ENCODE data around the gene TMEM63B.

The TMEM63B gene

GRCh38 chr6:44119704-44120262 is 7.6 kb upstream of the TMEM63B start:
- H3K4me3 ChIP-seq (replicated peaks; ENCODE audit: low read depth, low read length) = no peak overlapping the region
- no peak for DNase-seq (ENCODE audit: low read depth)
- TF ChIP-seq, protein P1, sequence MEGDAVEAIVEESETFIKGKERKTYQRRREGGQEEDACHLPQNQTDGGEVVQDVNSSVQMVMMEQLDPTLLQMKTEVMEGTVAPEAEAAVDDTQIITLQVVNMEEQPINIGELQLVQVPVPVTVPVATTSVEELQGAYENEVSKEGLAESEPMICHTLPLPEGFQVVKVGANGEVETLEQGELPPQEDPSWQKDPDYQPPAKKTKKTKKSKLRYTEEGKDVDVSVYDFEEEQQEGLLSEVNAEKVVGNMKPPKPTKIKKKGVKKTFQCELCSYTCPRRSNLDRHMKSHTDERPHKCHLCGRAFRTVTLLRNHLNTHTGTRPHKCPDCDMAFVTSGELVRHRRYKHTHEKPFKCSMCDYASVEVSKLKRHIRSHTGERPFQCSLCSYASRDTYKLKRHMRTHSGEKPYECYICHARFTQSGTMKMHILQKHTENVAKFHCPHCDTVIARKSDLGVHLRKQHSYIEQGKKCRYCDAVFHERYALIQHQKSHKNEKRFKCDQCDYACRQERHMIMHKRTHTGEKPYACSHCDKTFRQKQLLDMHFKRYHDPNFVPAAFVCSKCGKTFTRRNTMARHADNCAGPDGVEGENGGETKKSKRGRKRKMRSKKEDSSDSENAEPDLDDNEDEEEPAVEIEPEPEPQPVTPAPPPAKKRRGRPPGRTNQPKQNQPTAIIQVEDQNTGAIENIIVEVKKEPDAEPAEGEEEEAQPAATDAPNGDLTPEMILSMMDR (IDR thresholded peaks at IDR 0.05; ENCODE audit: low read length, missing control alignments) = no peak

- TF ChIP-seq, protein P1 (IDR thresholded peaks at IDR 0.05; ENCODE audit: low read length, missing control alignments) = no peak
- no peak for DNase-seq (ENCODE audit: low read depth)
- H3K4me3 ChIP-seq (replicated peaks; ENCODE audit: low read depth, low read length) = no peak overlapping the region
These were observed 6.5 kb upstream of the TMEM63B start for GRCh38 chr6:44120692-44121443.

GRCh38 chr6:44122801-44123200 is 4.6 kb upstream of the TMEM63B start:
- TF ChIP-seq, protein P1 (IDR thresholded peaks at IDR 0.05; ENCODE audit: low read length, missing control alignments) = no peak
- no peak overlapping the region for H3K4me3 ChIP-seq (replicated peaks; ENCODE audit: low read depth, low read length)
- DNase-seq (ENCODE audit: low read depth) = peak; percentile 64

- H3K4me3 ChIP-seq (replicated peaks; ENCODE audit: low read depth, low read length) = no peak overlapping the region
- TF ChIP-seq, protein P1 (IDR thresholded peaks at IDR 0.05; ENCODE audit: low read length, missing control alignments) = no peak
- DNase-seq (ENCODE audit: low read depth) = no peak
These were observed 3.8 kb upstream of the TMEM63B start for GRCh38 chr6:44123544-44123943.

DNA sequence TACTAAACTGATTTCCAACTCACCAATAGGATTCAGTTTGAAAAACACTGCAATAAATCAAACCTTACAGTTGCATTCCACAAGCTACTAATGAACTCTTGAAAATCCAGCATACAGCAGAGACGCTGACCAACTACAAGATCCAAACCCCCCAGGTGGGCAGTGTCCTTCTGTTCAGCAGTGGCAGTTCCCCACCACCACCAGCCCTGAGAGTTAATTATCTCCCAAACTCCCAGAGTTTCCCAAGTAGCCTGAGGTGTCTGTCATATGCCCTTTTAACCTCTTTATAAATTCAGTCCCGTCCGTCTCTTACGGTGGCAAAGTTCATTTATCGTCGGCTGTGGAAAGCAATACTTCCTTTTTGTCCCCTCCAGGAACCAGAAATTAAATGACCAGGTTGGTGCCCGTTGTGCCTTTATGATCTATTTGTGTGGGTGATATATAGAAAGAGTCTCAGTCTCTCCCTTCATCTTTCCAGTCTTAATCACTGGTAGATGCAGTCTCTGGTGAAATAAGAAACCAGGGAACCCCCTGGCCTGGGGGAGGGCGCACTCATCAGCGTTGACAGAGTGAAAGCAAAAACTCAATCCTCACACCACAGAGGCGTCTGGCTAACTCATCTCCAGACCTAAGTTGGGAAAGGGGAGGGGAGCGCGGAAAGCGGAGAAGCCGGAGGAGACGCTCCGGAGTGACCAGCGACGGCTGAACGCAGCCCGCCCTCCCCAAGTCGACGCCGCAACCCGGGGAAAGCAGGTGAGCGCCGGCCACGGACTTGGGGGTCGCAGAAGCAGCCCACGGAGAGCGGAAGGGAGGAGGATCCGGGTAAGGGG is 819 bp upstream of the TMEM63B start:
- TF ChIP-seq, protein P1 (IDR thresholded peaks at IDR 0.05; ENCODE audit: low read length, missing control alignments) = no peak
- DNase-seq (ENCODE audit: low read depth) = peak; percentile 68
- peak overlapping the region; percentile 81 for H3K4me3 ChIP-seq (replicated peaks; ENCODE audit: low read depth, low read length)

- peak; percentile 22 for DNase-seq (ENCODE audit: low read depth)
- TF ChIP-seq, protein P1 (IDR thresholded peaks at IDR 0.05; ENCODE audit: low read length, missing control alignments) = no peak
- peak overlapping the region; percentile 82 for H3K4me3 ChIP-seq (replicated peaks; ENCODE audit: low read depth, low read length)
These were observed 915 bp downstream of the TMEM63B start for GRCh38 chr6:44128020-44128917.
